Effector memory CD8-positive, alpha-beta T cell (primary cell): Measurements from ENCODE around the gene EPHB3.

Experiments used
- ATAC-seq: fragments of 150-1000 bp; cut with Tn5 transposase; replicated peaks from 2 replicates; pipeline ENCODE4 v1.10.0; 2021; ENCODE audit warnings: mild to moderate bottlenecking, moderate library complexity
- DNase-seq, 3 experiments: peaks; one replicate each; pipeline ENCODE4 v3.0.0; 2021
- H3K27ac Mint-ChIP-seq, 2 donors: one replicate each; pipeline ENCODE4 v1.8.0; 2022; ENCODE audit warnings: mild to moderate bottlenecking in 2 of 2, mixed read lengths in 2 of 2, moderate library complexity in 2 of 2
- H3K27me3 Mint-ChIP-seq, 2 donors: one replicate each; pipeline ENCODE4 v1.8.0; 2022; ENCODE audit warnings: mixed read lengths in 2 of 2
- H3K36me3 Mint-ChIP-seq: one replicate; pipeline ENCODE4 v1.8.0; 2022; ENCODE audit warnings: mild to moderate bottlenecking, moderate library complexity, mixed read lengths; ENCODE audit not compliant: insufficient read depth
- H3K4me1 Mint-ChIP-seq, 2 donors: one replicate each; pipeline ENCODE4 v1.8.0; 2022; ENCODE audit warnings: low read depth in 2 of 2, mixed read lengths in 2 of 2
- H3K4me3 Mint-ChIP-seq, 2 donors: one replicate each; pipeline ENCODE4 v1.8.0; 2022; ENCODE audit warnings: mild to moderate bottlenecking in 2 of 2, mixed read lengths in 2 of 2, moderate library complexity in 2 of 2
- H3K9me3 Mint-ChIP-seq, 2 donors: one replicate each; pipeline ENCODE4 v1.8.0; 2022; ENCODE audit warnings: mixed read lengths in 2 of 2

The EPHB3 gene

DNA sequence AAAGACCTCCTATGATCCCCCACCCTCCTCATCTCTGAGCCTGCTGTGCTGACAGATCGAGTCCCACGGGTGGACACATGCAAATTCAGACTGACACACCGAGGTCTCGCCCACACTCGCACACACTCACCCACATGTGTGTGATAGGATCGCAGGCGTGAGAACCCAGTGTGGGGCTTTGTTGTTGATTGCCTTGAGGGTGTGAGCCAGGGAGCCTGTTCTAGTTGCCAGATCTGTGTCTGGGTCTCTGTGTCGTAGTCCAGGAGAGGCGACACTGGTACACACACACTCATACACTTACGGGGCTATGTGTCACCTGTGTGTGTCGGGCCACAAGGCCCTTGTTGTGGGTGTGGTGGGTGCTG is 2.0 kb downstream of the EPHB3 start:
- Mint-ChIP-seq H3K27me3 (peaks cover 67 to 87% of the 10 kb centered on the region in 2 donors), H3K4me1 (peaks cover 10 to 16% of the 10 kb centered on the region in 2 donors), H3K36me3 (no peaks in the 10 kb centered on the region), H3K9me3 (no peaks in the 10 kb centered on the region), H3K4me3 (no peak overlapping the region), H3K27ac (no peak overlapping the region)
- ATAC-seq: no peak
- no peak for DNase-seq

DNA sequence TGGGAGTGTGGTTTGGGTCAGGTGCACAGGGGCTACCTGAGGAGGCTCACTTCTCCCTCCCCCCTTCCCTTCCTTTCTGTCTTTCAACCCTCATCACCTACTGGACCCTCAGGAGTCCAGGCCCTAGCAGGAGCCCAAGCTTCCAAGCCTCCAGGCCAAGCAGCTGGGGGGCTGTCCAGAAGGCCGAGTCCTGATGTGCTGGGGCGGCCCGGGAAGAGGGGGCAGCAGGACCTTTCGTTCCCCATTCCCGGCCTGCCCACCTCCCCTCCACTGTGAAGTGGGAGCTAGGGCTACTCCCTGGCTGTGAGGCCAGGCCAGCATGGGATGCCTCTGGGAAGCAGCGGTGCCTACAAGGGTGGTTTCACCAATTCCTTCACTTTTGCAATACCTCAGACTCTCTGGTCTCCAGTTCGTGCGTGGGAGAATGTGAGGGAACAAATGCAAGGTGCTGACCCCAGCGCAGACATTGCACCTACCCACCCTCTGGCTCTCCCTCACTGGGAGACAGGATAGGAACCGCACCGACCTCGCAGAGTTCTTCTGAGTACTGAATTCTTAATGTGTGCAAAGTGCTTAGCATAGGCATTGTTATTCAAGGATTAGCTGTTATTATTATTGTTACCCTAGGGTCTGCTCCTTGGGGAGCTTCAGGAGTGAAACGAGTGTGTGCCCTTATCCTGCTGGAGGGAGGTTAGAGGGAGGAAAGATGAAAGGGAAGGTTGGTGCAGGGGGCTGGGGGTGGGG is 2.5 kb downstream of the EPHB3 start:
- H3K9me3 Mint-ChIP-seq: no peaks in the 10 kb centered on the region
- no peak overlapping the region for H3K4me3 Mint-ChIP-seq
- H3K4me1 Mint-ChIP-seq: peaks cover 10 to 16% of the 10 kb centered on the region in 2 donors
- no peak overlapping the region for H3K27ac Mint-ChIP-seq
- peaks cover 62 to 85% of the 10 kb centered on the region in 2 donors for H3K27me3 Mint-ChIP-seq
- DNase-seq: no peak
- no peaks in the 10 kb centered on the region for H3K36me3 Mint-ChIP-seq
- no peak for ATAC-seq

DNA sequence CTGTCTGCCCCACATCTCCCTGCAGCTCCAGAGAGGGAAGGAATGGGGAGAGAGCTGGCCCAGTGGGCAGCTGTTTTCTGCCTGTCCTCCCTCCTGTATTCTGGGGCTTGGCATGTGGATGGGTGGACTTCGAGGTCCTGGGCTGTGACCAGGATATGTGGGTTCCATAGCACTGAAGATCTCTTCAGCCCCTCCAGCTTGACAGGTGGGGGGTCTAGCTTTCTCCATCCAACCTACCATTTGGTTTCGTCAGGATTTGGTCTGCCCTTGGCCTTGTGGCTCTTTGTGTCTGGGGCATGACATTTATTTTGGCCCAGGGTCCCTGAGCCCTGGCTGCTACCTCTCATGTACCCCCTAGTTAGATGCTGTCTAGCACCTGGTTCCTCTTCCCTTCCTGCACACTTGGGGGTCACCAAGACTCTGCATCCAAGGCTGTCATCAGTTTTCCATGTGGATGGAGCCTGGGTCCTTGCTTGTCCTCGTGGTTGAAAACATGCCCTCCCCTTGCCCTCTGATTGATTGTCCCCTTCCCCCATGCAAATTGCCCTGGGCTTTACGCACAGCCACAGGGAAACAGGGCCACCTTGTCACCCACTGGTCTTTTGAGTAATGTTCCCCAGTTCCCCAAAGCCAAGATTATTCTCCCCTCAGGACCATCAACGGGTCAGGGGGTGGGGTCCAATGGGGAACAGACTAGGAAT is 3.2 kb downstream of the EPHB3 start:
- Mint-ChIP-seq H3K4me1 (peaks cover 10 to 18% of the 10 kb centered on the region in 2 donors), H3K27me3 (peaks cover 64 to 85% of the 10 kb centered on the region in 2 donors), H3K36me3 (no peaks in the 10 kb centered on the region), H3K4me3 (no peak overlapping the region), H3K27ac (peak overlapping the region in 1 of 2 donors; percentile 59), H3K9me3 (no peaks in the 10 kb centered on the region)
- no peak for DNase-seq
- ATAC-seq: no peak

DNA sequence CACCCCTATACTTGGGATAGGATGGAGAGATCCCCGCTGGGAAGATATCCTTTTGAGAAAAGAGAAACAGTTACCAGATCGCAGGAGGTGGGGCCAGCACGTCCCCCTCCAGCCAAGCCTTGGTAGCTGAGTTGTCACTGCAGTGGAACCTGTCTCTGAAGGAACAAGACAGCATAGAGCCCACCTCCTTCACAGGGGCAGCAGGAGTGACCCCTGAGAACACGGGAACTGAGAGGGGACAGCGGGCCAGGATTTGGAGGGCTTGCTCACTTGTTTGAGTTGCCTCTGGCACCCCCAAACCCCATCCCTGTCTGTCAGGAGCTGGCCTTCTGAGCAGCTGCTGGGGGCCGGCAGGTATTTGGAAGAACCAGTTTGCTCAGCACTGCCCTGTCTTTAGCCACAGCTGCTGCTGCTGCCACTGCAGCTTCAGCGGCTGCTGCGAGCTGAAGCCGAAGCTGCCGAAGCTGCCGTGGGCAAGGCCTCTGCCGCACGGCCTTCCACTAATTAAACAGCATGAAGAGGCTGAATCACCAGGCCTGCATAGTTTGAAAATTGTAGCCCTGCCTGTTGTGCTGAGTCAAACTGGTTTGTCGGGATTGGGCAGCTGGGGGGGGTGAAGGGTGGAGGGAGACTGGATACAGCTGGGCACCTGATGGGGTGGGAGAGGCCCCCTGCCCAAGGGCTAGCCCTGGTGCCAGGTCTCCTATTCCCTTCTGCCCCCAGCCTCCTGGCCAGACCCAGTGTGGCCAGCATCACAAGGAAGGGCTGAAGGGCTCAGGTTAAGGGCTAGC is 4.0 kb downstream of the EPHB3 start:
- Mint-ChIP-seq H3K4me3 (no peak overlapping the region), H3K36me3 (no peaks in the 10 kb centered on the region), H3K27me3 (peaks cover 64 to 85% of the 10 kb centered on the region in 2 donors), H3K4me1 (peaks cover 9 to 16% of the 10 kb centered on the region in 2 donors), H3K9me3 (no peaks in the 10 kb centered on the region), H3K27ac (peak overlapping the region in 1 of 2 donors; percentile 59)
- ATAC-seq: no peak
- DNase-seq: no peak

DNA sequence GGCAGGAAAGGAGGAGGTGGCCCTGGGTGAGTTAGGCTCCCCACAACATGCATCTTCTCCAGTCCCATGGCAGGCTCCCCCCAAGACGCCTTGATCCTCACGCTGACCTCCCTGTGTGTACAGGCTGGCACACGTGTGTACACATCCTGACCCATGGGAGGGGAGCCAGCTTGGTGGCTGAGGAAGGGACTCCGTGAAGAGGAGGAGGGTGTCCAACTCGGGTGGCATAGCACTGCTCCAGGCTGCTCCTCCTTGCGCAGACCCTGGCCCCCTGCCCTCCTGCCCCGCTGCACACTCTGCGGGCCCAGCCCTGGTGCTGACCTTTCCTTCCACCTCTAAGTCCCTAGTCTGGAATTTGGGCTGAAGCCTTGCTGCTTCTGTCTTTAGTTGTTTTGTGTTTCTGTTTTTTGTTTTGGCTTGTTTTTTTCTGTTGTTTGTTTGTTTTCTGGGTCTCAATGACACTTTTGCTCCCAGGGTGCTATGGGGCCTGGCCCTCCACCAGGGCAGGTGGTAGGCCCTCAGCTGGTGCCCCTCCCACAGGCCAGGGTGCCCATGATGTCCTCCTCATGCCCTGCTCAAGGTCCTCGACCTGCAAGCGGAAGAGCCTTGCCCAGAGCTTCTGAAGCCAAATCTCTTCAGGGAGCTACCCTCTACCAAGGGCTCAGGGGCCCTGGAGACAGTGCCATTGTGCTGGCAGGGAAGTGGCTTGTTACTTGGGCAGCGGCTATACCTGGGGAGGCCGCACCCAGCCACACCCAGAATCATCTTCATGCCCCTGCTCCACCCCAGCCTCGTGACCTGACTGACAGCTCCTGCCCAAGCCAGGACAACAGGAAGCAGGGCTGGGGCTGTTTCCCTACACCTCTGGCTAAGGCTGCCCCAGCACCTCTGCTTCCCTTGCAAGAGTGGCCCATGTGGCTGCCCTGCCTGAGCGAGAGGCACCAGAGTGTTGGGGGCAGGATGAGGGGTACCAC is 5.1 kb downstream of the EPHB3 start:
- H3K27me3 Mint-ChIP-seq: peaks cover 61 to 85% of the 10 kb centered on the region in 2 donors
- no peak overlapping the region for H3K27ac Mint-ChIP-seq
- no peaks in the 10 kb centered on the region for H3K9me3 Mint-ChIP-seq
- no peak overlapping the region for H3K4me3 Mint-ChIP-seq
- no peaks in the 10 kb centered on the region for H3K36me3 Mint-ChIP-seq
- H3K4me1 Mint-ChIP-seq: peaks cover 0 to 9% of the 10 kb centered on the region in 2 donors
- ATAC-seq (no peak), DNase-seq (no peak)

DNA sequence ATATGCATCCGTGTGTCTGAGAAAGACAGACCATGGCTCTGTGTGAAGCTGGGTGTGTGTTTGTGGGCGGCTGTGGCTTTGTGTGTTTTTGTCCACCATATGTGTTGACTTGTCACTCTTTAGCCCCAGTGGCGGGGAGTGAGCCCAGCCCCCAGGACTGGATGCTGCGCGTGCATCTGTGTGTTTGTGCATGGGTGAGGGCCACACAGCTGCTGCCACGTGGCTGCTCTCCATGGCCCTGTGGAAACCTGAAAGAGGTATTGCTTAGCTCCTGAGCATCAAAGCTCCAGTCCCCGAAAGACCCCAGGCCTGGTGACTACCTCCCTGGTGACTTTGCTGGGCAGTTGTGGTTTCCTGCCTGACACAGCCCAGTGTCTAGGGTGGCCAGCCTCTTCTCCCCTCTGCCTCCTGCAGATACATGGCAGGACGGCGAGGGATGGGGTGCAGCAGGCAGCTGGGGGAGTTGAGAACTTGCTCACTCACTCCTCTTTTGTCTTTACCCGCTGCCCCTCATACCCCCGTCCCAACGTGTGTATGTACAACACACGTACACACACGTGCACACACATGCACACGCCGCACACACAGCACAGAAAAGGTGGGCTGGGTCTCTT is 6.5 kb downstream of the EPHB3 start:
- Mint-ChIP-seq H3K36me3 (no peaks in the 10 kb centered on the region), H3K27ac (no peak overlapping the region), H3K4me3 (peak overlapping the region; percentile 18 to 51), H3K4me1 (peaks cover 0 to 9% of the 10 kb centered on the region in 2 donors), H3K9me3 (no peaks in the 10 kb centered on the region), H3K27me3 (peaks cover 73 to 95% of the 10 kb centered on the region in 2 donors)
- no peak for ATAC-seq
- DNase-seq: no peak

DNA sequence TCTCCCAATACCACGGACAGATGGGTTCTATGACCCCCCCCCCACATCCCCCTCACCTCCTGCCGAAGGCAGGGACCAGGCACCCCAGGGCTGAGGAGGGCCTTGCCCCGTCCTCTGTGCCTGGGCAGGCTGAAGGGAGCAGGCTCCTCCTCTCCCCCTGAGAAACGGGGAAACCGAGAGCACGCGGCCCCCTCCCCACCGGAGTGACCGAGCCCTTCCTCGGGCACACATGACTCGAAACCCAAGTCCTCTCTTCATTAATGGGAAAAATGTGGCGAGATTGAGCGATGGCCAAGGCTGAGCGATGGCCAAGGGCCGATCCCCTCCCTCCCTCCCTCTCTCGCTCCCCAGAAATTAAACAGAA is 7.0 kb downstream of the EPHB3 start:
- Mint-ChIP-seq H3K9me3 (no peaks in the 10 kb centered on the region), H3K4me3 (peak overlapping the region; percentile 18 to 51), H3K27me3 (peaks cover 72 to 95% of the 10 kb centered on the region in 2 donors)

DNA sequence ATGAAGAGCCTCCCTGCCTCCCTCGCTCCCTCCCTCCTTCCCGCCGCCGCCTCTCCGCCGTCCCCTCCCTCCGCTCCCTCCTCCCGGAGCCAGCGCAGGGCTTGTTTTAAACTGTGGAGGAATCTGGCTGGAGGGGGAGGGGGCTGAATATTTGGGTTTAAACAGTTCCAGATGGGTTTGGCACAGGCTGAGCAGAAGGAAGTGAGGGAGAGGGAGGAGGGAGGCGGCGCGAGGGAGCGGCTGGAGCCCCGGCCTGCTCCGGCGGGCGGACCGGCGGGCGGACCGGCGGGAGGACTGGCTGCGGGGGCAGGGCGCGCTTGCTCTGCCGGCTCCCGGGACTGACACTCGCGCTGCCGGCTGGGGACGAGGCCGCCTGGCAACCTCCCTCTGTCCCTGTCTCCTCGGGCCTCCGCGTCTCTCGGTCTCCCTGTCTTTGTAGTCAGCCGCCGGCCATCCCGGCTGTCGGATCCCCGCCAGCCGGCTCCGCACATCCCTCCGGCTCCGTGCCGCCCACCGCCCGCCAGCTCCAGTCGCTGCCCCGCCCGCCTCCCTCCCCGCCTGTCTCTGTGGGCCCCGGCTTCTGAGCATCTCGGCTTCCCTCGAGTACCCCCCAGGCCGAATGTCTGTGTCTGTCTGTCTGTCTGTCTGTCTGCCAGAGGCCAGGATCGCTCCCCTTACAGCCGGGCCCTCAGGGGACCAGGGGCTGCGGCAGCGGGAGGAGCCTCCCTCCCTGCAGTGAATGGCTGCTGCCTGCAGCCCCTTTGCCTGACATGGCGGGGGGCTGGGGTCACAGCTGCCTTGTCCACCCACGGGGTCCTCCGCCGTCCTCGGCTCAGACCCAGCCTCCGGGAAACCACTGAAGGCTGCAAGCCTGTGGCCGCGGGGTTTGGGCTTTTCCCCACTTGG is 7.6 kb downstream of the EPHB3 start:
- Mint-ChIP-seq H3K9me3 (no peaks in the 10 kb centered on the region), H3K27me3 (peaks cover 68 to 89% of the 10 kb centered on the region in 2 donors), H3K4me3 (peak overlapping the region; percentile 18 to 70), H3K36me3 (no peaks in the 10 kb centered on the region), H3K27ac (no peak overlapping the region), H3K4me1 (peaks cover 0 to 9% of the 10 kb centered on the region in 2 donors)
- ATAC-seq: peak; percentile 43
- DNase-seq: no peak

More for the DNA sequence above, 7.0 kb downstream of the EPHB3 start:
- no peak overlapping the region for H3K27ac Mint-ChIP-seq
- H3K36me3 Mint-ChIP-seq: no peaks in the 10 kb centered on the region
- H3K4me1 Mint-ChIP-seq: peaks cover 0 to 9% of the 10 kb centered on the region in 2 donors
- no peak for ATAC-seq
- DNase-seq: no peak

DNA sequence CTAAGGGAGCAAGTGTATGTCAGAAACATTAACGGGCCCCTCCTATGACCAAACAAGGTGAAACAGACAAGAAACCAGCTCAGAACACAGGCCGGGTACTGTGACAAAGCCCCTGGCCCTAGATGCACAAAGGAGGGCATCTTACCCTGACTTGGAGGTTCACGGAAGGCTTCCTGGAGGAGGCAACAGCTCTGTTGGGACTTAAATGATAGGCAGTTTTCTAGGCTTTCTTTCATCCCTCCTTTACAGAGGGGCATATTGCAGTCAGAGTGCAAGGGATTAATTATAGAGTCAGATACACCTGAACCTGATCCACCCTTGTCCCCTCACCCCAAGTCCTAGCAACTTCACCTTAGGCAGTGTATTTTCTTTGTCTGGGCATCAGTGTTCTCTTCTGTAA is 8.4 kb downstream of the EPHB3 start:
- Mint-ChIP-seq H3K27me3 (peaks cover 60 to 81% of the 10 kb centered on the region in 2 donors), H3K9me3 (no peaks in the 10 kb centered on the region), H3K4me1 (peaks cover 0 to 9% of the 10 kb centered on the region in 2 donors), H3K27ac (no peak overlapping the region), H3K4me3 (peak overlapping the region in 1 of 2 donors; percentile 70), H3K36me3 (no peaks in the 10 kb centered on the region)
- ATAC-seq: no peak
- DNase-seq: no peak

DNA sequence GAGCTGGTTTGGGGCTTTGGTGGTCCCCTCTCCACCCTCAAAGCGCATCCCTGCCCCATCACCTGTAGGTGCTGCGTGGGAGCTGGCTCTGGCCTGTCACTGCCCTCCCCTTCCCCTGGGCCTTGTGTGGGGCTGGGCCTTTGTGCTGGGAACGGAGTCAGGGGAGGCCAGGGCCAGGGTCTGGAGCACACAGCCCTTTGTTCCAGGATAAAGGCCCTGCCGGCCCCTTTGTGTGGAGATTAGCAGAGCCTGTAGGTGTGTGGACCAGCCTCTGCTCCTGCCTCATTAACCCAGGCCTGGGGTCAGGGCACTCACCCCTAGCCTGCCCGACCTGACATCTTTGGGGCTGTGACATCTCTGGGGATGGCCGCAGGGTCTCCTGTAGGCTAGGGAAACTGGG is 8.9 kb downstream of the EPHB3 start:
- DNase-seq (no peak), ATAC-seq (no peak)
- peaks cover 0 to 9% of the 10 kb centered on the region in 2 donors for H3K4me1 Mint-ChIP-seq
- H3K4me3 Mint-ChIP-seq: no peak overlapping the region
- no peaks in the 10 kb centered on the region for H3K36me3 Mint-ChIP-seq
- H3K27me3 Mint-ChIP-seq: peaks cover 56 to 79% of the 10 kb centered on the region in 2 donors
- H3K9me3 Mint-ChIP-seq: no peaks in the 10 kb centered on the region
- no peak overlapping the region for H3K27ac Mint-ChIP-seq

DNA sequence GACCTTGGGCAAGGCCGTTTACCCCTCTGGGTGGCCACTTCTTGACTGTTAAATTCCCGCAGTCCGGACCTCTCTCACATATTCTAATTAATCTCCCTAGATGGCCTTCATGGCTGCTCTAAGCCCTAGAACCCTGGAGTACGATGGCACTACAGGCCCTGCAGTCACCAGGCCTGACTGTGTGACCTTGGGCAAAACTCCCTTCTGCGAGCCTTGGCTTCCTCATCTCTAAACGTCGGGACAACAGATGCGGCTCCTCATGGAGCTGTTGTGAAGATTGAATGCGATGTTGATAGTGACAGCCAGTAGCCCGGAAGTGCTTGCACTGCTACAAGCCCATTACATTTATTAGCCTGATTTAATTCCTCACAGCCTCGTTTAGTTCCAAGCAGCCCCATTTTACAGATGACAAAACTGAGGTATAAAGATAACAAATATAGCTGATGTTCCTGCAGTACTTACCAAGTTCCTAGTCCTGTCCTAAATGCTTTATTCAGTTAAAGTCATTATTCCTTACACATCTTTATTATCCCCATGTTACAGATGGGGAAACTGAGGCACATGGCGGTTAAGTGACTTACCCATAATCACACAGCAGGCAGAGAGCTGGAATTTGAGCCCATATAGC is 10.3 kb downstream of the EPHB3 start:
- ATAC-seq (no peak), DNase-seq (no peak)
- Mint-ChIP-seq H3K4me3 (no peak overlapping the region), H3K9me3 (no peaks in the 10 kb centered on the region), H3K4me1 (peaks cover 0 to 6% of the 10 kb centered on the region in 2 donors), H3K27ac (no peak overlapping the region), H3K27me3 (peaks cover 57 to 83% of the 10 kb centered on the region in 2 donors), H3K36me3 (no peaks in the 10 kb centered on the region)
